Bronchial epithelial cell (primary cell): ENCODE measurements around the gene QPCT. TPM values are rescaled to one million over a fixed set of nuclear protein-coding genes. Genes with fewer than 3 reads are reported as not detected.
A peak's percentile ranks its signal among the peaks of the same experiment; 100 is the strongest.

Source experiments
- DNase-seq: peaks from one replicate; pipeline ENCODE4 v3.0.0-alpha.2; 2010; ENCODE audit warnings: low read depth
- FAIRE-seq: peaks from 2 replicates; lab custom pipeline; 2011; peaks lifted over from hg19 to GRCh38; lab: Jason Lieb, UNC
- H3K27me3 ChIP-seq: 2 replicates; pipeline ENCODE4 v1.5.1; 2011; ENCODE audit warnings: low read length; ENCODE audit not compliant: control insufficient read depth, insufficient read depth
- H3K36me3 ChIP-seq: 2 replicates; pipeline ENCODE4 v1.5.1; 2011; ENCODE audit warnings: low read length; ENCODE audit not compliant: control insufficient read depth, insufficient read depth
- H3K4me3 ChIP-seq: 2 replicates; pipeline ENCODE4 v1.5.1; 2011; ENCODE audit warnings: mild to moderate bottlenecking, low read depth, low read length, control low read depth
- total RNA-seq: library from RNA; depleted of rRNA; stranded (reverse); fragments of >200 nt; gene quantifications from 2 replicates; pipeline ENCODE4 v1.2.1, GENCODE V29; 2014
- TF ChIP-seq, protein P1 (sequence below): IDR thresholded peaks from 2 replicates; pipeline ENCODE4 v1.5.1; 2011; ENCODE audit warnings: mild to moderate bottlenecking, moderate library complexity, low read length, control low read depth, inconsistent platforms; ENCODE audit not compliant: insufficient read depth, severe bottlenecking

Gene QPCT
- total RNA-seq, 1 donor from 2014 or later: 7.6 TPM

DNA sequence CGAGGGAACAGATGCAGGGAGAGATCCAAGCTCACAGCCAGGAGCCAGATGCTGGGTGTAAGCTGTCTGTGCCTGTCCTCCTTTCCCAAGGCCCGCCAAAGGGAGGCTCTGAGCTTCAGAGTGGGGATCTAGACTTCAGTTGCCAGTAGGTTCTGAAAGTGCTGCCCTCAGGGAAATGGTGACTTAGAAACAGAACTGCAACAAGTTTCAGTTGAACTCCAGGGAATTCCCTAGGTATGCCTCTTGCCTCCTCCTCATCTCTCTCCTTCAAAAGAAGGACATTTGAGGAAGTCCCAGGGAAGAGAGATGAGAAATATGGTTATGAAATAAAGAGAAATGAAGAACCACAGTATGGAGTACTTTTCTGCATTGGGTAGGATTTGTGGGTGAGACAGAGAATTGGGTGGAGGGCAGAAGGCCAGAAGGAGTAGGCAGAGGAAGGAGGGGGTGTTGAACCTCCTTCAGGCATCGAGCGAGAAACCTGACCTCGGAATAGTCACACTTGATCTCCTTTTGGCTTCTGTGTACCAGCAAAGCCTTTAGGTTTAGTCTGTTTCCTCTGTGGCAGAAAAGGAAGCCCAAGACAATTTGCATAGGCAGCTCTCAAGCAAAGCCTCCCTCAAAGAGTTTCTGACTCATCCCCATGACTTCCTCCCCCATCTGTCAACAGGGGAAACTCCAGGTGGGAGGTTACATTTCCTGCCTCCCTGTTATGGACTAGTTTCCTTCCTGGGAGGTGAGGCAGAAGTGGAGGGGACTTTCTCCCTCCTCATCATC, 45.7 kb downstream of the QPCT start:
- DNase-seq: peak; percentile 97
- no peaks in the 10 kb centered on the region for H3K27me3 ChIP-seq
- TF ChIP-seq, protein P1, sequence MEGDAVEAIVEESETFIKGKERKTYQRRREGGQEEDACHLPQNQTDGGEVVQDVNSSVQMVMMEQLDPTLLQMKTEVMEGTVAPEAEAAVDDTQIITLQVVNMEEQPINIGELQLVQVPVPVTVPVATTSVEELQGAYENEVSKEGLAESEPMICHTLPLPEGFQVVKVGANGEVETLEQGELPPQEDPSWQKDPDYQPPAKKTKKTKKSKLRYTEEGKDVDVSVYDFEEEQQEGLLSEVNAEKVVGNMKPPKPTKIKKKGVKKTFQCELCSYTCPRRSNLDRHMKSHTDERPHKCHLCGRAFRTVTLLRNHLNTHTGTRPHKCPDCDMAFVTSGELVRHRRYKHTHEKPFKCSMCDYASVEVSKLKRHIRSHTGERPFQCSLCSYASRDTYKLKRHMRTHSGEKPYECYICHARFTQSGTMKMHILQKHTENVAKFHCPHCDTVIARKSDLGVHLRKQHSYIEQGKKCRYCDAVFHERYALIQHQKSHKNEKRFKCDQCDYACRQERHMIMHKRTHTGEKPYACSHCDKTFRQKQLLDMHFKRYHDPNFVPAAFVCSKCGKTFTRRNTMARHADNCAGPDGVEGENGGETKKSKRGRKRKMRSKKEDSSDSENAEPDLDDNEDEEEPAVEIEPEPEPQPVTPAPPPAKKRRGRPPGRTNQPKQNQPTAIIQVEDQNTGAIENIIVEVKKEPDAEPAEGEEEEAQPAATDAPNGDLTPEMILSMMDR: no peak
- H3K4me3 ChIP-seq: no peak overlapping the region
- H3K36me3 ChIP-seq: no peaks in the 10 kb centered on the region
- FAIRE-seq: no peak

- no peaks in the 10 kb centered on the region for H3K27me3 ChIP-seq
- FAIRE-seq (no peak), DNase-seq (no peak)
- no peak overlapping the region for H3K4me3 ChIP-seq
- TF ChIP-seq, protein P1: no peak
- no peaks in the 10 kb centered on the region for H3K36me3 ChIP-seq
These were observed 46.3 kb downstream of the QPCT start for GRCh38 chr2:37390777-37391176.

- FAIRE-seq (no peak), DNase-seq (no peak)
- Histone ChIP-seq H3K4me3 (no peak overlapping the region), H3K36me3 (no peaks in the 10 kb centered on the region), H3K27me3 (no peaks in the 10 kb centered on the region)
- TF ChIP-seq, protein P1: no peak
These were observed 47.3 kb downstream of the QPCT start for GRCh38 chr2:37391711-37392110.

GRCh38 chr2:37392428-37392827, 48.0 kb downstream of the QPCT start:
- FAIRE-seq (no peak), DNase-seq (no peak)
- no peaks in the 10 kb centered on the region for H3K27me3 ChIP-seq
- H3K36me3 ChIP-seq: no peaks in the 10 kb centered on the region
- TF ChIP-seq, protein P1: no peak
- no peak overlapping the region for H3K4me3 ChIP-seq

- H3K27me3 ChIP-seq: no peaks in the 10 kb centered on the region
- no peaks in the 10 kb centered on the region for H3K36me3 ChIP-seq
- TF ChIP-seq, protein P1: no peak
- no peak overlapping the region for H3K4me3 ChIP-seq
- FAIRE-seq (no peak), DNase-seq (no peak)
These were observed 49.8 kb downstream of the QPCT start for GRCh38 chr2:37394263-37394662.
